GM19372 (cell line): Measurements from ENCODE around the gene KRTAP4-6.
"Not testable (repeated sequence)": the region's sequence is repeated elsewhere in the genome, so short reads cannot be mapped to it uniquely, and the experiment has no call there.

Source experiments
- ATAC-seq: cut with Tn5 transposase; IDR thresholded peaks from one replicate; pipeline ENCODE4 v1.9.1; 2021; ENCODE audit warnings: mild to moderate bottlenecking, low read depth, moderate library complexity; ENCODE audit not compliant: unreplicated experiment

The KRTAP4-6 gene

DNA sequence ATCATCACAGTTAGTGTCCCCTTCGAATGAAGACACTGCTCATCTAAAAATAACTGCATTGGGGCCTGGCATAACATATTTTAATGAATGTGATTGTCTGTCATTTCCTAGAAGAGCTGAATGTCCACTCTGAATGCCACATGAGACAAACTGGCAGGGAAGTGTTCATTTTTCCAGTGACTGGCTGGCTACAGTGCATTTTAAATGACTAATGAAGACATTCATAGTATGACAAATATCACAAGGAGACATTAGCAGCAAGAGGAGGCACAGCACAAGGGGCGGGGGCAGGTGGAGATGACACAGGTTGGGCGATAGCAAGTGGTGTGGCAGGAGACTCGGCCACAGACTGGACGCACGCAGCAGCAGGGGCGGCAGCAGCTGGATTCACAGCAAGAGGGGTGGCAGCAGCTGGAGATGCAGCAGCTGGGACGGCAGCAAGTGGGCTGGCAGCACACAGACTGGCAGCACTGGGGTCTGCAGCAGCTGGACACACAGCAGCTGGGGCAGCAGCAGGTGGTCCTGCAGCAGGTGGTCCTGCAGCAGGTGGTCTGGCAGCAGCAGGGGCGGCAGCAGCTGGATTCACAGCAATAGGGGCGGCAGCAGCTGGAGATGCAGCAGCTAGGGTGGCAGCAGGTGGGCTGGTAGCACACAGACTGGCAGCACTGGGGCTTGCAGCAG, 8.8 kb upstream of the KRTAP4-6 start:
- ATAC-seq: not testable (repeated sequence)

DNA sequence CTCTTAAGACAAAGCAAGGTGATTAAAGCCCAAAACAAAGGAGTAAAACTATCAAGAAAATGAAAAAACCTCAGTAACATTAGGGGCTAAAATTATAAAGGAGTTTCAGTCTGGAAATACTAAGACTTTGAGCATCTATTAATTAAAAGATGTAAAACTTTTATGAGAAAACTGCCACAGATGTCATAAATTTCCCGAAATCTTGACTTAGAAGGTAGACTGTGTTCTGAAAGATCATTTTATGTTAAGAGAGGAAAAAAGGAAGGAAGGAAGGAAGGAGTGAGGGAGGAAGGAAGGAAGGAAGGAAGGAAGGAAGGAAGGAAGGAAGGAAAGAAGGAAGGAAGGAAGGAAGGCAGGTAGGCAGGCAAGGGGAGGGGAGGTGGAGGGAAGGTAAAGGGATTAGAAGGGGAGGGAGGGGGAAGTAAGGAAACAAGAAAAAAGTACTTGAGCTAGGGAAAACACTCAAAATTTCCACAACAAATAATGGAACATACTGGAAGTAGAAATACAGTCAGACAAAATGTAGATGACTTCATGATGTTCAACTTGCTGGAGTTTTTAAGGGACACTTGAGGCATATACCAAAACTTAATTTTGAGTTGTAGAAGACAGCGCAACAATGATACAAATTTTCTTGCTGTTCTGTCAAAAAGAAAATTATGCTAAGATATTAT, 7.3 kb upstream of the KRTAP4-6 start:
- no peak for ATAC-seq

DNA sequence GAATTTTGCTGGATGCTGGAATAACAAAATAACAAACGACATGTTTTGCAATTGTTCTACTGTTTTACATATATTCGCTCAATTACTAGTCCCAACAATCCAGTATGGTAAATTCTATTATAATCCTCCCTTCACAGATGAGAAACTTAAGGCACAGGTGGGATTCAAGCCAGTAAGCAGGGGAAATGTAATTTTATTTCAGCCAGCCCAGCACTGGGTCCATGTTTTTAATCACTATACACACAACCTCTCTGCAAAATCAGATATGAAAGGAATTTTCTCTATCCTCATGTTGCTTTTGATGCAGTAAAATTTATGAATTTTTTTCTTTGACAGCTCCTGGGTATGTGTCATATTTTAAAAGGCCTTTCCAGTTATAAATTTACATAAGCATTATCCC, 4.9 kb upstream of the KRTAP4-6 start:
- no peak for ATAC-seq

DNA sequence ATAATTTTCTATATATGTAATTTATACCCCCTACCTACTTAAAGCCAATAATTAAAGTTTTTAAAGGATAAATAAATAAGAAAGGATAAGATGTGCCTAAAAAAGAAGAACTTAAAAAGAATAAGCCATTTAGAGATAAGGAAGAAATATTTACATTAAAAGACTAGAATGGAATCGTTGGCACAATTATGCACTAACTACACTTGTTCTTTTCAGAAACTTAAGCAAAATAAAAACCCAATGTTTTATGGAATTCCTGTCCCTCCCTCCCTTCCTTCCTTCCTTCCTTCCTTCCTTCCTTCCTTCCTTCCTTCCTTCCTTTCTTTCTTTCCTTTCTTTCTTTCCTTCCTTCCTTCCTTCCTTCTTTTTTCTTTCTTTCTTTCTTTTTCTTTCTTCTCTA, 4.5 kb upstream of the KRTAP4-6 start:
- no peak for ATAC-seq

DNA sequence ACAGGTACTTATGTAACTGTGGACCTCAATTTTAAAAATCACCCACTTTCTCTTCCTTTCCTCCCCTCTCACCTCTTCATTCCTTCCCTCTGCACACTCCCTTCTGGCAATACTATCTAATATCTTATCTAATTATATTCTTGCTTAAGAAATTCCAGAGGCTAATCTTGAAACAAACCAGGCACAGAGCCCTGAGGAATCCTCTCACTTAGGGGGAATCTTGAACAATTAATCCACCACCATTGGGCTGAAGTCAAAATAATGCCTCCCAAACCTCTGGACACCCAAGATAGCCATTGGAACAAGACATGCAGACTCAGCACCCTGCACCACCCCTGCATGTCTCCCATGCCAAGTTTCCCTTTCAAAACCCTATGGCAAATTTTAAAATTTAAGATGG, 1.0 kb upstream of the KRTAP4-6 start:
- no peak for ATAC-seq

DNA sequence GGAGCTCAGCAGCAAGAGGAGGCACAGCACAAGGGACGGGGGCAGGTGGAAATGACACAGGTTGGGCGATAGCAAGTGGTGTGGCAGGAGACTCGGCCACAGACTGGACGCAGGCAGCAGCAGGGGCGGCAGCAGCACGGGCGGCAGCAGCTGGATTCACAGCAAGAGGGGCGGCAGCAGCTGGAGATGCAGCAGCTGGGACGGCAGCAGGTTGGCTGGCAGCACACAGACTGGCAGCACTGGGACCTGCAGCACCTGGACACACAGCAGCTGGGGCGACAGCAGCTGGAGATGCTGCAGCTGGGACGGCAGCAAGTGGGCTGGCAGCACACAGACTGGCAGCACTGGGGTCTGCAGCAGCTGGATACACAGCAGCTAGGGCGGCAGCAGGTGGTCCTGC, 479 bp downstream of the KRTAP4-6 start:
- ATAC-seq: not testable (repeated sequence)

DNA sequence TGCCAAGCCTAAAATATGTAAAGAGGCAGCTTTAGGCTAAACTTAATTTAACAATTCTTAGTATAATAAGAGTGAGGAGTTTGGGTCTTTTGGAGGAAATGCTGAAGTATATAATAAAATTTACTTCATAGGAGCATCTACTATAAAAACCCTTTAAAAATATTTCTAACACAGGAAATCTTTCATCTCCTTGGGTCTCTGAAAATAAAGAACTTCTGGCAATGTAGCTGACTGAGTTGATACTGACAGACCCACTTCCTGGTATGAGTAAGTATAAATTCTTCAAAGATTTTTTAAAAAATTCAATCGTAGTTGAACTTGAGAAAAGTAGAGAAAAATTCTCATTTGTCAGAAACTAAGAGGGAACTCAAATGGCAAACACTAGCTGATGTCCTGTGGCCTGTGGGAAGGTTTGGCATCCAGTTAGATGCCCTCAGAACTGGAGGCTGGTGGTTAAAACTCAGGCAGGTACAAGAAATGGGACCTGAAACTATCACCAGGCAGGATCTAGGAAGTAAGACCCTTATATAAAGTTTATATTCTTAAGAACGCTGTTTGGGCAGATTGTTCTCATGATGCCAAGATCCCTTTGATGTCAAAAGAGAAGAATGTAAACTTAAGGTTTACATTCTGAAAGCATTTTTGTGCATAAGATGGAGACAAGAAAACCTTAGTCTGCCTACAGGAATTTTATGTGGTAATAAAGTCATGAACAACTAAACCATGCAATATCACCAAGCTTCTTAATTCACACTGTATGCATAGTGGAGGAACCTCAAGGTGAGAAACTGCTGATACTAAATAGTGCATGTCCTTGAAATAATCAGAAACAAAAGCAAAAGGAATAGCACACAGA, 6.2 kb downstream of the KRTAP4-6 start:
- no peak for ATAC-seq

DNA sequence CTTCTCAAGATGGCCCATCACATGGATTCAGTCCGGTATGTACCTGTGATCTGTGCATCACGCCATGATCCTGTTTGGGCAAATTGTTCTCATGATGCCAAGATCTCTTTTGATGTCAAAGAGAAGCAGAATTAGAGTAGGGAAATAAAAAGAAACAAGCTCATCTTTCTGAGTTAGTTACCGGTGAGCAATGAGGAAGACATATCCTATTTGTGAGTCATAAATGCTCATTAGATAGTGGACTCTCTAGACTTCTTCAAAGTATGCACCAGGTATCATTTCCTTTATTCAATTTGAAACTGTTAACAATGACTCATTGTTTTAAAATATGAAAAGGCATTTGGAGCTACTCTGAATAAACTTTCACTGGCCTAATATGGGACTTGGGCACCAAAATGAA, 8.4 kb downstream of the KRTAP4-6 start:
- ATAC-seq: no peak

DNA sequence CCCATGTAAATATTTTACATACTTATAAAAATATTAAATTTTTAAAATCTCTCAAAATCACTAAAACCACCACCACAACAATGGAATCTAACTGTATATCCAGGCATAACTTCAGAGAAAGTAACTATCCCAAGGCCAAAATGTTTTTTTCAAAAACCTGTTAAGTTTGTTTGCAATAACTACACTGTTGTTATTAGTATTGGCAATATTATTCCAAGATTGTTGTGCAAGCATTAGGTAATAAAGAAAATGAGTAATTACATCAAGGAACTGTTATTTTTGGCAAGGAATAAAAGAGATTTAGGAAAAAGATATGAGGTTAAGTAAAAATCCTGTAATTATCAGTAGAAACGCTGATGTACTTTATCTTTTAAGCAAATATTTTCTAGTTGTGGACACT, 13.0 kb downstream of the KRTAP4-6 start:
- ATAC-seq: no peak

DNA sequence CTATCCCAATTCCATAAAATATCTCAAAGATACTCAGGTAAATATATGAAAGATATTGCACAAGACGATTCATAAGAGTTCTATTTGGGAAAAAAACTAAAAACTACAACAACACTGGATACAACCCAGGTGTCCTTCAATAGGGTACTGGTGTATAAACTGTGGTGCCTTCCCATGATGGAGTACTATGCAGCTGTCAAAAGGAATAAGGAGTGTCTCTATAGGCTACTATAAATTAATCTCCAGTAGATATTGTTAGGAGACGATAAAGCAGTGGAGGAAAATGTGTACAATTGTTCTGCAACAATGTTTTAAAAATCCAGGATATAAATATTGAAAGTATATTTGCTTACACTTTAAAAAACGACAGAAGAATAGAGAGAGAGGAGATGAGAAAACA, 13.9 kb downstream of the KRTAP4-6 start:
- no peak for ATAC-seq

DNA sequence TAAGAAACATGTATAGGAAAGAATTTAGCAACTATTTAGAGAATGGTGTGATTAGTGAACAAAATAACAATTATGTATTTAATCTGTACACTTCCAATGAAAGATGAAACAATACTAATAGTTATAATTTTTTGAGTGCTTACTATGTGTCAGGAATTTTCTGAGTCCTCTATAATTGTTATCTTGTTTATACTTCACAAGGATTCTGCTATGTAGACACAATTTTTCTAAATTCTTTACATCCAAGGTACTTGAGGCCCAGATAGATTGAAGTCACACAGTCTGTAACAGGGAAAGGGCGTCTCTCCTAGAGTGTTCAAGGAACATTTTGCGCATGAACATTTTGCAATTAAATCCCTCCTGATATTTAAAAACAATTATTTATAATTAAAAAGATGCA, 15.3 kb downstream of the KRTAP4-6 start:
- ATAC-seq: no peak

DNA sequence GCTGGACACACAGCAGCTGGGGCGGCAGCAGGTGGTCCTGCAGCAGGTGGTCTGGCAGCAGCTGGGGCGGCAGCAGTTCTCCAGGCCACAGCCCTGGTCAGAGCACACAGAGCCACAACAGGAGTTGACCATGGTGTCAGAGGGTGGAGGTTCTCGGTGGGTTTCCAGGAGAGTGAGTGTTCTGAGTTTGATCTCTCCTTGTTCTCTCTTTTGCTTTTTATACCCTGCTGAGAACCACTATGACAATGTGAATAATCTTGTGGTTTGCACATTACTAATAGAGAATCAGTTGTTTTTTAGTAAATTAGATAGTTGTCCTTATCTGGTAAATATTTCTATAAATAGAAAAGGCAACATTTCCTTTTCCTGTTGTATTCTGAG, 16.4 kb downstream of the KRTAP4-6 start, which contains the start of gene KRTAP4-12:
Gene KRTAP4-12, minus strand, starts transcription at position 192 of the 381 bp plus-strand sequence. Its CDS starts 60 bp downstream, at position 132.
- ATAC-seq: not testable (repeated sequence)

DNA sequence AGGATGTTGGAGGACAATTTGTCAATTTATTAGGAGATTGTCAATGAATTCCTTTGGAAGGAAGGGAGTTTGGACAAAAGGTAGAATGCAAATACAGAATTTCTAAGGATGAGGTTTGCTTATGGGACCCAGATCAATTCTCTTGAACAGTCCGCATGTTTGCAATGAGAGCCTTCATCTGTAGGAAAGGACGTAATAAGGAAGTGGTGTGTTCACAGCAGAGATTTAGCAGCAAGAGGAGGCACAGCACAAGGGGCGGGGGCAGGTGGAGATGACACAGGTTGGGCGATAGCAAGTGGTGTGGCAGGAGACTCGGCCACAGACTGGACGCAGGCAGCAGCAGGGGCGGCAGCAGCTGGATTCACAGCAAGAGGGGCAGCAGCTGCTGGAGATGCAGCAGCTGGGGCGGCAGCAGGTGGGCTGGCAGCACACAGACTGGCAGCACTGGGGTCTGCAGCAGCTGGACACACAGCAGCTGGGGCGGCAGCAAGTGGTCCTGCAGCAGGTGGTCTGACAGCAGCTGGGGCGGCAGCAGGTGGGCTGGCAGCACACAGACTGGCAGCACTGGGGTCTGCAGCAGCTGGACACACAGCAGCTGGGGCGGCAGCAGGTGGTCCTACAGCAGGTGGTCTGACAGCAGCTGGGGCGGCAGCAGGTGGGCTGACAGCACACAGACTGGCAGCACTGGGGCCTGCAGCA, 16.9 kb downstream of the KRTAP4-6 start:
- not testable (repeated sequence) for ATAC-seq

DNA sequence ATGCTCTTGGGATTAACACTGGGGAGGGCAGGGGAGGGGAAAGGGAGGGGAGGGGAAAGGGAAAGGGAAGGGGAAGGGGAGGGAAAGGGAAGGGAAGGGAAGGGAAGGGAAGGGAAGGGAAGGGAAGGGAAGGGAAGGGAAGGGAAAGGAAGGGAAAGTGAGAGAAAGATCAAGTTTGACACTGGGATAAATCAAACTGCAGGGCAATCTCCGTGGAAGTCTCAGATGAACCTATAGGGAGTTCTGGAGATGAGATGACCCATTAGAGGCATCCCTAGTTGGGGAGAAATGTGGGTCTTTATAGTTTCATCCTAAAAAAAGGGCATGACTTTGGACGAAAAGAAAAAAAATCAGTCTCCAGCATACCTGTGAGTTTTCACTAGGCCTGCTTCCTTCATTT, 18.6 kb downstream of the KRTAP4-6 start:
- no peak for ATAC-seq

DNA sequence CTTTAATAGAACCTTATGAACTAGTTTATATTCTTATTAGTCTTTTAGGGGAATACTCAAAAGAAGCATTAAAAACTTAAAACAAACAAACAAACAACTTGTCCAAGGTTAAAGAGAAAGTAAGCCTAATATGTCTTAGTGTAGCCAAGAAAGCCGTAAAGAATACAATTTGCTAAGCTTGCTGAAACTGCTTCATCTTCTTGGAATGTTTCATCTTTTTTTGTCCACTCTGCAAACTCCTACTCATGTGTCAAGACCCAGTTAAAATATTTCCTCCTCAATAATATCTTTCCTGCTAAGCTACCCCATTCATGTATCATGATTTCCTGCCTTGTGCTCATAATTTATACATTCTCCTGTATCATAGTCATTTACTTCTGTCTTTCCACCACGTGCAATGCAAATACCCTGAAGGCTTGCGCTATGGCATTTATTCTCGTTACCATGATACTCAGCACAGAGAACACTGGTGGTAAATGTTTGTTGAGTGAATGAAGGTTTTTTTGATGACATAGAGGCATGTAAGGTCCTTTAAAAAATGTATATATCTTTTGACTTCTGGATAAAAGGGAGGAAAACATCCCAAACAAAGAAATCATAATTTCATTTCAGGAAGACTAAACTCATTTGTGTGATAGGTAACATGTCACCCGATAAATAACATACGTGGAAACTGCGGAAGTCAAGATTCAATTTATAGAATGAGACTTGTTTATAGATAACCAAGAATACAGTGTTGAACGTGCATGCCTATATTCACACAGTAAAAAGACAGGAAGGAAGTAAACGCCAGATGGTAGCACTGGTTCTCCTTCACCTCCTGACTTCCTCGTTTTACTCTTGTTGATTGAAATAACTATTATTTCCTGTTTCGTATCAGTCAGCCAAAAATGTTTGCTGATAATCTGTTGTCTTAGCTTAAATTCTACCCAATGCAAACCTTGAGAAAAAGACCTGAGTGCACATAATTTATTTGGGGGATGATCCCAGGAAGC, 20.4 kb downstream of the KRTAP4-6 start:
- not testable (repeated sequence) for ATAC-seq

DNA sequence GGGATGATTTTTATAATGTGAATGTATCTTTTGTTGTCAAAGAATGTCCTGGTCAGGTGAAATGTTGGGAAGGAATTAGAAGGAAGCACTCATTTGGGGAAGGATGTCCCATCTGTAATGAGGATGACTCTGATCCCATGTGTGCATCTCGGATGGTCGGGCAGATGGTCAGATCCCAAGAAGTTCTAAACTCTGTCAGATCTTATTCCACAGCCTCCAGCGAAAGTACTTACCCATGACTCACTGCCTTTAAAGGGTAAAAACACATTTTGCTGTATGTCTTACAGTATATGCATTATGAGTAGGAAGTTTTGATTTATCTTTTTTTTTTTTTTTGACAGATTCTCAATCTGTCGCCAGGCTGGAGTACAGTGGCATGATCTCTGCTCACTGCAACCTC, 21.6 kb downstream of the KRTAP4-6 start:
- no peak for ATAC-seq

DNA sequence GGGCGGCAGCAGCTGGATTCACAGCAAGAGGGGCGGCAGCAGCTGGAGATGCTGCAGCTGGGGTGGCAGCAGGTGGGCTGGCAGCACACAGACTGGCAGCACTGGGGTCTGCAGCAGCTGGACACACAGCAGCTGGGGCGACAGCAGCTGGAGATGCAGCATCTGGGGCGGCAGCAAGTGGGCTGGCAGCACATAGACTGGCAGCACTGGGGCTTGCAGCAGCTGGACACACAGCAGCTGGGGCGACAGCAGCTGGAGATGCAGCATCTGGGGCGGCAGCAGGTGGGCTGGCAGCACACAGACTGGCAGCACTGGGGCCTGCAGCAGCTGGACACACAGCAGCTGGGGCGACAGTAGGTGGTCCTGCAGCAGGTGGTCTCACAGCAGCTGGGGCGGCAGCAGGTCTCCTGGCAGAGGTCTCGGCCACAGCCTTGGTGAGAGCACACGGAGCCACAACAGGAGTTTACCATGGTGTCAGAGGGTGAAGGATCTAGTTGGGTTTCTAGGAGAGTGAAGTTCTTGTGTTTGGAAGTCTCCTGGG, 22.4 kb downstream of the KRTAP4-6 start, which contains the start of gene KRTAP4-11:
Gene KRTAP4-11, minus strand, starts transcription at position 528 of the 541 bp plus-strand sequence. Its CDS starts 58 bp downstream, at position 470.
- not testable (repeated sequence) for ATAC-seq

DNA sequence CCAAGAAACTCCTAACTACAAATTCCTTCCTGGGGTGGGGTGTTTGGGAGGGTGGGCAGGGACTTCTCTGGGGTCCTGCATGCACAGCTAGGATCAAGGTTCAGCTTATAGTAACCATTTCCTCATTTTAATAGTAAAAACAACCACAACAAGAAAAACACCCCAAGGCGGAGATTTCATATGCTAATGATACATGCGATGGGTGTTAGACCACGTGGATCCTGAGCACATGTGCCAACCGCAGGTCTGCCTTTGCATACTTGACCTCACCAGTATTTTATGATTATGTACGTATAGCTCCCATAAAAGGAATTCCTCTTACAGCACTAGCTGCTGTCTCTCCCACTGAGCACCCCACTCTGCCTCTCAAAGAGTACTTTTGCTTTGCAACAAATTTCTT, 24.0 kb downstream of the KRTAP4-6 start:
- no peak for ATAC-seq
